Measurements from ENCODE around the gene RACK1. TPM values are rescaled to one million over a fixed set of nuclear protein-coding genes. Genes with fewer than 3 reads are reported as not detected.
A peak's percentile ranks its signal among the peaks of the same experiment; 100 is the strongest.

The RACK1 gene
- total and polyA plus RNA-seq, 2 of the 13 experiments (the other 11 are each of a cell fraction or from before 2014, with no cell fraction given), result 2,514 to 6,141 TPM

DNA sequence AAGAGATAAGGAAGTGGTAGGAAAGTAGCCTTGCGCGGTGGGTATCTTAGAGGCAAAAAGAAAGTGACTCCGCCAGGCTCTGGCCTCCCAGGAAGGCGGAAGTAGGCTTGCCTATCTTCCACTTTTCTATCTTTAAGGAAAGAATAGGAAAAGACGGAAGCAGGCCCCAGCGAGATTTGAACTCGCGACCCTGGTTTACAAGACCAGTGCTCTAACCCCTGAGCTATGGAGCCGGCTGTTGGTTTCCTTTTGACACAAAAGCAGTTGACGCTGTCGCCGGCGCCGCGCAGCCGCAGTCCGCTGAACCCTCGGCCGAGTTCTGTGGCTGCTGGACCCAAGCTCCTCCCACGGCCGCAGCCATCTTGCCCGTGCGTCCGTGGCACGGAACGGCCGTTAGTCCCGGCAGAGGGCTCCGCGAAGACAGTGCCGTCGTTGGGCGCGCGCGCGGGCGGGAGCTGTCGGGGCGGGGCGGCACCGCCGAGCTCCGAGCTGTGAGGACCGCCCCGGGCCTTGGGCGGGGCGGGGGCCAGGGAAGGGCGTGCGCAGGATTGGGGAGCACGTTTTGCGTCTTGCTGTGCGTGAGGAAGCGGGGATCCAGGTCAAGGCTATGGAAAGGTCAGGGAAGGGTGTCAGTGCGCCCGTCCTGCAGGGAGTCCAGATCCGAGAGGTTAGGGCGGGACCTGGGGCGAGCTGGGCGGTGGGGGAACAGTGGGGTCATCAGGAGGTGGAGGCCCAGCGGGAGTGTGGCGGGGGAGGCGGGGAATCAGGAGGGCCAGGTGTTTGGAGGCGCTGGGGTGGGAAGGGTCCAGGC is 52.0 kb downstream of the RACK1 start (continued):
- TF ChIP-seq, protein P1, sequence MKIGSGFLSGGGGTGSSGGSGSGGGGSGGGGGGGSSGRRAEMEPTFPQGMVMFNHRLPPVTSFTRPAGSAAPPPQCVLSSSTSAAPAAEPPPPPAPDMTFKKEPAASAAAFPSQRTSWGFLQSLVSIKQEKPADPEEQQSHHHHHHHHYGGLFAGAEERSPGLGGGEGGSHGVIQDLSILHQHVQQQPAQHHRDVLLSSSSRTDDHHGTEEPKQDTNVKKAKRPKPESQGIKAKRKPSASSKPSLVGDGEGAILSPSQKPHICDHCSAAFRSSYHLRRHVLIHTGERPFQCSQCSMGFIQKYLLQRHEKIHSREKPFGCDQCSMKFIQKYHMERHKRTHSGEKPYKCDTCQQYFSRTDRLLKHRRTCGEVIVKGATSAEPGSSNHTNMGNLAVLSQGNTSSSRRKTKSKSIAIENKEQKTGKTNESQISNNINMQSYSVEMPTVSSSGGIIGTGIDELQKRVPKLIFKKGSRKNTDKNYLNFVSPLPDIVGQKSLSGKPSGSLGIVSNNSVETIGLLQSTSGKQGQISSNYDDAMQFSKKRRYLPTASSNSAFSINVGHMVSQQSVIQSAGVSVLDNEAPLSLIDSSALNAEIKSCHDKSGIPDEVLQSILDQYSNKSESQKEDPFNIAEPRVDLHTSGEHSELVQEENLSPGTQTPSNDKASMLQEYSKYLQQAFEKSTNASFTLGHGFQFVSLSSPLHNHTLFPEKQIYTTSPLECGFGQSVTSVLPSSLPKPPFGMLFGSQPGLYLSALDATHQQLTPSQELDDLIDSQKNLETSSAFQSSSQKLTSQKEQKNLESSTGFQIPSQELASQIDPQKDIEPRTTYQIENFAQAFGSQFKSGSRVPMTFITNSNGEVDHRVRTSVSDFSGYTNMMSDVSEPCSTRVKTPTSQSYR (CRISPR knock-in tag; IDR thresholded peaks at IDR 0.05; ENCODE audit: borderline replicate concordance), result no peak
- TF ChIP-seq KDM5A (IDR thresholded peaks at IDR 0.05; ENCODE audit: borderline replicate concordance, low read length), result no peak; the same call in 1 of the 2 replicates
- TF ChIP-seq, protein P2, sequence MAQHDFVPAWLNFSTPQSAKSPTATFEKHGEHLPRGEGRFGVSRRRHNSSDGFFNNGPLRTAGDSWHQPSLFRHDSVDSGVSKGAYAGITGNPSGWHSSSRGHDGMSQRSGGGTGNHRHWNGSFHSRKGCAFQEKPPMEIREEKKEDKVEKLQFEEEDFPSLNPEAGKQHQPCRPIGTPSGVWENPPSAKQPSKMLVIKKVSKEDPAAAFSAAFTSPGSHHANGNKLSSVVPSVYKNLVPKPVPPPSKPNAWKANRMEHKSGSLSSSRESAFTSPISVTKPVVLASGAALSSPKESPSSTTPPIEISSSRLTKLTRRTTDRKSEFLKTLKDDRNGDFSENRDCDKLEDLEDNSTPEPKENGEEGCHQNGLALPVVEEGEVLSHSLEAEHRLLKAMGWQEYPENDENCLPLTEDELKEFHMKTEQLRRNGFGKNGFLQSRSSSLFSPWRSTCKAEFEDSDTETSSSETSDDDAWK (CRISPR knock-in tag; IDR thresholded peaks at IDR 0.05), result no peak
- no peak for TF ChIP-seq NFRKB (IDR thresholded peaks at IDR 0.05)
- TF ChIP-seq PAWR (CRISPR knock-in tag; IDR thresholded peaks at IDR 0.05; ENCODE audit: borderline replicate concordance), result no peak
- TF ChIP-seq ZC3H4 (CRISPR knock-in tag; IDR thresholded peaks at IDR 0.05; ENCODE audit: borderline replicate concordance), result no peak
- TF ChIP-seq DMAP1 (CRISPR knock-in tag; IDR thresholded peaks at IDR 0.05), result no peak; the same call in none of the 2 replicates
- peak; percentile 37; the same call in 1 of the 2 replicates for TF ChIP-seq PHF20 (CRISPR knock-in tag; IDR thresholded peaks at IDR 0.05)
- TF ChIP-seq MZF1 (CRISPR knock-in tag; IDR thresholded peaks at IDR 0.05; ENCODE audit: borderline replicate concordance), result no peak
- TF ChIP-seq SNRNP70 (IDR thresholded peaks at IDR 0.05; ENCODE audit: low read depth, low read length), result no peak
- TF ChIP-seq, protein P3, sequence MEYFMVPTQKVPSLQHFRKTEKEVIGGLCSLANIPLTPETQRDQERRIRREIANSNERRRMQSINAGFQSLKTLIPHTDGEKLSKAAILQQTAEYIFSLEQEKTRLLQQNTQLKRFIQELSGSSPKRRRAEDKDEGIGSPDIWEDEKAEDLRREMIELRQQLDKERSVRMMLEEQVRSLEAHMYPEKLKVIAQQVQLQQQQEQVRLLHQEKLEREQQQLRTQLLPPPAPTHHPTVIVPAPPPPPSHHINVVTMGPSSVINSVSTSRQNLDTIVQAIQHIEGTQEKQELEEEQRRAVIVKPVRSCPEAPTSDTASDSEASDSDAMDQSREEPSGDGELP (IDR thresholded peaks at IDR 0.05; ENCODE audit: borderline replicate concordance, low read depth), result peak; percentile 30; the same call in 1 of the 2 replicates
- no peak for TF ChIP-seq ZIK1 (CRISPR knock-in tag; IDR thresholded peaks at IDR 0.05; ENCODE audit: borderline replicate concordance, low read depth)
- TF ChIP-seq, protein P4, sequence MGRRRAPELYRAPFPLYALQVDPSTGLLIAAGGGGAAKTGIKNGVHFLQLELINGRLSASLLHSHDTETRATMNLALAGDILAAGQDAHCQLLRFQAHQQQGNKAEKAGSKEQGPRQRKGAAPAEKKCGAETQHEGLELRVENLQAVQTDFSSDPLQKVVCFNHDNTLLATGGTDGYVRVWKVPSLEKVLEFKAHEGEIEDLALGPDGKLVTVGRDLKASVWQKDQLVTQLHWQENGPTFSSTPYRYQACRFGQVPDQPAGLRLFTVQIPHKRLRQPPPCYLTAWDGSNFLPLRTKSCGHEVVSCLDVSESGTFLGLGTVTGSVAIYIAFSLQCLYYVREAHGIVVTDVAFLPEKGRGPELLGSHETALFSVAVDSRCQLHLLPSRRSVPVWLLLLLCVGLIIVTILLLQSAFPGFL (CRISPR knock-in tag; IDR thresholded peaks at IDR 0.05), result no peak
- peak; percentile 61; the same call in 1 of the 2 replicates for TF ChIP-seq EEA1 (CRISPR knock-in tag; IDR thresholded peaks at IDR 0.05; ENCODE audit: borderline replicate concordance)
- TF ChIP-seq, protein P5, sequence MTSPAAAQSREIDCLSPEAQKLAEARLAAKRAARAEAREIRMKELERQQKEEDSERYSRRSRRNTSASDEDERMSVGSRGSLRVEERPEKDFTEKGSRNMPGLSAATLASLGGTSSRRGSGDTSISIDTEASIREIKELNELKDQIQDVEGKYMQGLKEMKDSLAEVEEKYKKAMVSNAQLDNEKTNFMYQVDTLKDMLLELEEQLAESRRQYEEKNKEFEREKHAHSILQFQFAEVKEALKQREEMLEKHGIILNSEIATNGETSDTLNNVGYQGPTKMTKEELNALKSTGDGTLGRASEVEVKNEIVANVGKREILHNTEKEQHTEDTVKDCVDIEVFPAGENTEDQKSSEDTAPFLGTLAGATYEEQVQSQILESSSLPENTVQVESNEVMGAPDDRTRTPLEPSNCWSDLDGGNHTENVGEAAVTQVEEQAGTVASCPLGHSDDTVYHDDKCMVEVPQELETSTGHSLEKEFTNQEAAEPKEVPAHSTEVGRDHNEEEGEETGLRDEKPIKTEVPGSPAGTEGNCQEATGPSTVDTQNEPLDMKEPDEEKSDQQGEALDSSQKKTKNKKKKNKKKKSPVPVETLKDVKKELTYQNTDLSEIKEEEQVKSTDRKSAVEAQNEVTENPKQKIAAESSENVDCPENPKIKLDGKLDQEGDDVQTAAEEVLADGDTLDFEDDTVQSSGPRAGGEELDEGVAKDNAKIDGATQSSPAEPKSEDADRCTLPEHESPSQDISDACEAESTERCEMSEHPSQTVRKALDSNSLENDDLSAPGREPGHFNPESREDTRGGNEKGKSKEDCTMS (CRISPR knock-in tag; conservative IDR thresholded peaks at IDR 0.05), result no peak
- peak; percentile 63; the same call in 1 of the 2 replicates for TF ChIP-seq ZNF768 (CRISPR knock-in tag; IDR thresholded peaks at IDR 0.05)
- TF ChIP-seq ZMAT3 (CRISPR knock-in tag; conservative IDR thresholded peaks at IDR 0.05), result no peak
- TF ChIP-seq ZNF629 (CRISPR knock-in tag; conservative IDR thresholded peaks at IDR 0.05), result peak; percentile 67
- peak; percentile 52; the same call in 1 of the 2 replicates for TF ChIP-seq FOXJ3 (CRISPR knock-in tag; IDR thresholded peaks at IDR 0.05; ENCODE audit: borderline replicate concordance)
- TF ChIP-seq KLF13 (CRISPR knock-in tag; IDR thresholded peaks at IDR 0.05), result no peak

Data from HepG2 (cell line).